K562 (cell line): ENCODE results near the gene C1QTNF7. TPM values are rescaled to one million over a fixed set of nuclear protein-coding genes. Genes with fewer than 3 reads are reported as not detected.

Experiments
- FUS ChIP-seq: fragments of 200-400 bp; formaldehyde crosslinking; optimal IDR thresholded peaks from 2 replicates; pipeline ENCODE3; 2017; ENCODE audit warnings: low read depth, low read length
- MIER1 ChIP-seq: fragments of 450-650 bp; IDR thresholded peaks from 2 replicates; pipeline ENCODE4 v1.6.1; 2016; ENCODE audit warnings: antibody characterized with exemption, mild to moderate bottlenecking, low read depth
- PURB ChIP-seq: sonication (generic); formaldehyde crosslinking; IDR thresholded peaks from 2 replicates; pipeline ENCODE4 v1.9.0; 2021; ENCODE audit warnings: low read depth, mild to moderate bottlenecking, missing genetic modification reagents
- TBL1XR1 ChIP-seq, 2 experiments: IDR thresholded peaks; 2 replicates each; pipeline ENCODE4 v1.6.1; 2012; ENCODE audit warnings: improper control_type of control experiment in 2 of 2, low read length in 2 of 2, mild to moderate bottlenecking in 1 of 2
- polyA plus RNA-seq, 8 experiments: library from polyadenylated mRNA; depleted of rRNA in 4 of 8; stranded (reverse) in 5 of 8; unstranded in 3 of 8; fragments of >200 nt; fragmentation: Nextera tagmentation in 2 of 8; fragmentation: Illumina TruSeq in 1 of 8; extraction: Ambion mirVana in 2 of 8; extraction: Trizol in 1 of 8; gene quantifications; 2 replicates each; pipeline versions ENCODE4 v1.2.1 to v1.2.3, GENCODE V29; 2011 to 2014; ENCODE audit warnings: inconsistent platforms in 1 of 8, missing spikeins in 1 of 8
- total RNA-seq, 7 experiments: library from RNA; depleted of rRNA in 6 of 7; stranded (reverse); fragments of >200 nt in 6 of 7; fragmentation: Illumina TruSeq in 2 of 7; extraction: Trizol in 2 of 7; gene quantifications; 2 replicates each; pipeline versions ENCODE4 v1.2.1 to v1.2.3, GENCODE V29; 2011 to 2021; ENCODE audit warnings: low replicate concordance in 1 of 7
- TF ChIP-seq, protein P1 (sequence below), 2 experiments: fragments of 450-650 bp; formaldehyde crosslinking in 1 of 2; IDR thresholded peaks; 2 replicates each; pipeline versions ENCODE4 v1.4.0 to v1.6.1; 2014 to 2020; ENCODE audit warnings: mild to moderate bottlenecking in 2 of 2, borderline replicate concordance in 1 of 2, low read depth in 1 of 2
- TF ChIP-seq, protein P2 (sequence below): sonication (generic); formaldehyde crosslinking; IDR thresholded peaks from 2 replicates; pipeline ENCODE4 v1.9.0; 2022; ENCODE audit warnings: mild to moderate bottlenecking, missing genetic modification reagents

C1QTNF7 gene
- total and polyA plus RNA-seq, 9 of the 15 experiments (the other 6 are each of a cell fraction or from before 2014, with no cell fraction given): not detected

DNA sequence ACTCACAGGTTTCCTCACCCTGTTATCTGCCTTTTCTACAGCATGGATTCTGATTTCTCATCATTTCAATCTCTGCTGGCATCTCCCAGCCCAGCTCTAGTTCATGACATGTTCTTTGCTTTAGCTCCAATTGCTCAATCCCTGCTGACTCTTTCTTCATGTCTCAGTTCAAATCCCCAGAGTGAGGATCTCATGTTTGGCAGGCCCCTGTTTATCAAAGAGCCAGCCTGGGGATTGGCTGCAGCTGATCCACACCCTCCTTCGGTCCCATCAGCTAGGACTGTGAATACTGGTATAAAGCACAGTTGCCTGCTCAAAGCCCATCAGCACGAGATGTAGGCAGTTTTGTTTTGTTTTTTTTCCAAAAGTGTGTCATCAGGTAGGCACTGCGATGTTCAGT, 27.5 kb downstream of the C1QTNF7 start (continued):
- TF ChIP-seq, protein P1, sequence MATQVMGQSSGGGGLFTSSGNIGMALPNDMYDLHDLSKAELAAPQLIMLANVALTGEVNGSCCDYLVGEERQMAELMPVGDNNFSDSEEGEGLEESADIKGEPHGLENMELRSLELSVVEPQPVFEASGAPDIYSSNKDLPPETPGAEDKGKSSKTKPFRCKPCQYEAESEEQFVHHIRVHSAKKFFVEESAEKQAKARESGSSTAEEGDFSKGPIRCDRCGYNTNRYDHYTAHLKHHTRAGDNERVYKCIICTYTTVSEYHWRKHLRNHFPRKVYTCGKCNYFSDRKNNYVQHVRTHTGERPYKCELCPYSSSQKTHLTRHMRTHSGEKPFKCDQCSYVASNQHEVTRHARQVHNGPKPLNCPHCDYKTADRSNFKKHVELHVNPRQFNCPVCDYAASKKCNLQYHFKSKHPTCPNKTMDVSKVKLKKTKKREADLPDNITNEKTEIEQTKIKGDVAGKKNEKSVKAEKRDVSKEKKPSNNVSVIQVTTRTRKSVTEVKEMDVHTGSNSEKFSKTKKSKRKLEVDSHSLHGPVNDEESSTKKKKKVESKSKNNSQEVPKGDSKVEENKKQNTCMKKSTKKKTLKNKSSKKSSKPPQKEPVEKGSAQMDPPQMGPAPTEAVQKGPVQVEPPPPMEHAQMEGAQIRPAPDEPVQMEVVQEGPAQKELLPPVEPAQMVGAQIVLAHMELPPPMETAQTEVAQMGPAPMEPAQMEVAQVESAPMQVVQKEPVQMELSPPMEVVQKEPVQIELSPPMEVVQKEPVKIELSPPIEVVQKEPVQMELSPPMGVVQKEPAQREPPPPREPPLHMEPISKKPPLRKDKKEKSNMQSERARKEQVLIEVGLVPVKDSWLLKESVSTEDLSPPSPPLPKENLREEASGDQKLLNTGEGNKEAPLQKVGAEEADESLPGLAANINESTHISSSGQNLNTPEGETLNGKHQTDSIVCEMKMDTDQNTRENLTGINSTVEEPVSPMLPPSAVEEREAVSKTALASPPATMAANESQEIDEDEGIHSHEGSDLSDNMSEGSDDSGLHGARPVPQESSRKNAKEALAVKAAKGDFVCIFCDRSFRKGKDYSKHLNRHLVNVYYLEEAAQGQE (IDR thresholded peaks at IDR 0.05; ENCODE audit: borderline replicate concordance): no peak
- TF ChIP-seq, protein P1 (CRISPR knock-in tag; IDR thresholded peaks at IDR 0.05; ENCODE audit: low read depth): no peak
- TF ChIP-seq PURB (CRISPR knock-in tag) (no peak), TBL1XR1 (IDR thresholded peaks at IDR 0.05; ENCODE audit: low read length in 2 of 2) (no peak), MIER1 (no peak), FUS (no peak)
- TF ChIP-seq, protein P2, sequence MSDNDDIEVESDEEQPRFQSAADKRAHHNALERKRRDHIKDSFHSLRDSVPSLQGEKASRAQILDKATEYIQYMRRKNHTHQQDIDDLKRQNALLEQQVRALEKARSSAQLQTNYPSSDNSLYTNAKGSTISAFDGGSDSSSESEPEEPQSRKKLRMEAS (CRISPR knock-in tag): no peak
- TF ChIP-seq, all 486 proteins: peak for 0
